GM19397 (cell line): Measurements from ENCODE around the gene DHRS7C.

ENCODE experiments used
- ATAC-seq: cut with Tn5 transposase; IDR thresholded peaks from one replicate; pipeline ENCODE4 v1.9.1; 2021; ENCODE audit warnings: mild to moderate bottlenecking, moderate library complexity; ENCODE audit not compliant: unreplicated experiment

The DHRS7C gene

GRCh38 chr17:9767432-9767991 lies 23.9 kb downstream of the DHRS7C start:
- no peak for ATAC-seq

- no peak for ATAC-seq
These were observed 24.4 kb downstream of the DHRS7C start for GRCh38 chr17:9766970-9767369.

GRCh38 chr17:9765322-9765721 lies 26.1 kb downstream of the DHRS7C start:
- ATAC-seq: no peak

- no peak for ATAC-seq
These were observed 27.7 kb downstream of the DHRS7C start for GRCh38 chr17:9763643-9764042.

GRCh38 chr17:9760266-9760665 lies 31.1 kb downstream of the DHRS7C start:
- no peak for ATAC-seq

GRCh38 chr17:9755083-9755482 lies 36.3 kb downstream of the DHRS7C start:
- ATAC-seq: no peak

GRCh38 chr17:9750524-9750923 lies 40.9 kb downstream of the DHRS7C start:
- ATAC-seq: no peak

GRCh38 chr17:9729735-9730420 lies 61.5 kb downstream of the DHRS7C start:
- ATAC-seq: no peak

- no peak for ATAC-seq
These were observed 62.2 kb downstream of the DHRS7C start for GRCh38 chr17:9729034-9729650.

- no peak for ATAC-seq
These were observed 62.8 kb downstream of the DHRS7C start for GRCh38 chr17:9728564-9728963.

GRCh38 chr17:9728005-9728404 lies 63.4 kb downstream of the DHRS7C start:
- ATAC-seq: no peak

GRCh38 chr17:9726291-9726690 lies 65.1 kb downstream of the DHRS7C start:
- ATAC-seq: no peak

- no peak for ATAC-seq
These were observed 65.8 kb downstream of the DHRS7C start for GRCh38 chr17:9725575-9725974.
